ENCODE results near the gene ORAI1.

The ORAI1 gene

DNA sequence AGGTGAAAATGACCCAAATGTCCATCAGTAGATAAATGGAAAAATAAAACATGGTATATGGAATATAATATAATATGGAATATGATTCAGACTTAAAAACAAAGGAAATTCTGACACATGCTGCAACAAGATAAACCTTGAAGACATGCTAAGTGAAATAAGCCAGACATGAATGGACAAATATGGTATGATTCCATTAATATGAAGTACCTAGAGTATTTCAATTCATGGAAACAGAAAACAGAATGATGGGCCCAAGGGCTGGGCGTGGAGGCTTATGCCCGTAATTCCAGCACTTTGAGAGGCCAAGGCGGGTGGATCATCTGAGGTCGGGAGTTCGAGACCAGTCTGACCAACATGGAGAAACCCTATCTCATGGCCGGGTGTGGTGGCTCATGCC lies 22.7 kb upstream of the ORAI1 start:
- no peak for DNase-seq (ENCODE audit: extremely low spot score)
- ChIA-PET CTCF (no interaction called here), POLR2A (interaction anchor here (0.7 kb wide), 1 partner anchor 105 kb away, joined by 8 read pairs; no protein-coding TSS in a partner anchor)
- TF ChIP-seq CTCF (IDR thresholded peaks at IDR 0.05; ENCODE audit: control extremely low read depth, extremely low read depth, low read depth, missing control alignments): no peak

DNA sequence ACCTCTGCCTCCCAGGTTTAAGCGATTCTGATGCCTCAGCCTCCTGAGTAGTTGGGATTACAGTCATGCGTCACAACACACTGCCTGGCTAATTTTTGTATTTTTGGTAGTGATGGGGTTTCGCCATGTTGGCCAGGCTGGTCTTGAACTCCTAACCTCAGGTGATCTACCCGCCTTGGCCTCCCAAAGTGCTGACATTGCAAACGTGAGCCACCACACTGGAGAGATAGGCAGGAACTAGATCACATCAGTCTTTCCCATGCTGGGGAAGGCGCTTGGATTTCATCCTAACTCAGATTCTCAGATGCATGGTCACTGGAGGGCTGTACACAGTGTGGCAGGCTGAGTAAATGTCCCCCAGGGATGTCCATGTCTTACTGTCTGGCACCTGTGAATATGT lies 18.0 kb upstream of the ORAI1 start:
- no peak for TF ChIP-seq CTCF (IDR thresholded peaks at IDR 0.05; ENCODE audit: control extremely low read depth, extremely low read depth, low read depth, missing control alignments)
- no peak for DNase-seq (ENCODE audit: extremely low spot score)
- ChIA-PET CTCF (interaction anchor here (0.9 kb wide), 1 partner anchor 12 kb away, joined by 3 read pairs; no protein-coding TSS in a partner anchor), POLR2A (no interaction called here)

DNA sequence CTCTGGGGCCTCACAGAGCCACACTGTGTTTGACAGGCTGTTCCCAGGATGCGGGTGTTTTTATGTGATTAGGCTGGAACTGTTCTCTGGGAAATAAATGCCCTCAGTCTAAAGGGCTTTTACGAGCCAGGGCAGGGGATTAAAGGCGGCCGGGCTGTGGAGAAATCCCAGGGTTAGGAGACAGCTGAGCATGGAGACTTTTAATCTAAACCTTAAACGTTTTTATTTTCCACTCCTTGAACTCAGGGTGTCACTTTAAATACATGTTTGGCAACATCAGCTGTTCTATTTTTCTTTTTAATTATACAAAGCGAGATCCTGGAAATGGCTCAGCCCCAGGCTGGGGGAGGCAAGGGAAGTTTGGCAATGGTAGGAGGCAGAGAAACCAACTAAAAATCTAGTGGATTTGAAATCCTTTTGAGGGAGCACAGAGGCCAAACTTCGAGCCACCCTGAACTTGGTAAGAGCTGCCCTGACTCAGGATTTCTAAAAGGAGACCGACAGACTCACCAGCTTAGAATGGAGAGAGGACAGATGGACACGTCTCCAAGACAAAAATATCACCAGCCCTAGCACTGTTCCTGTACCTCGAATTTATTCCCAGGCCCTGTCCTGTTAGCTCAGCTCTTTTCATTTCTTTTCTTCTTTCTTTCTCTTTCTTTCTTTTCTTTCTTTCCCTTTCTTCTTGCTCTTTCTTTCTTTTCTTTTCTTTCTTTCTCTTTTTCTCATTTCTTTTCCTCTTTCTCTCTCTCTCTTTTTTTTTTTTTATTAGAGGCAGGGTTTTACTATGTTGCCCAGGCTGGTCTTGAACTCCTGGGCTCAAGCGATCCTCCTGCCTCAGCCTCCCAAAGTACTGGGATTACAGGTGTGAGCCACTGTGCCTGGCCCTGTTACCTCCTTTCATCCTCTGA lies 15.8 kb upstream of the ORAI1 start:
- POLR2A ChIA-PET: no interaction called here
- CTCF ChIA-PET: interaction anchor here (1.3 to 1.9 kb wide), 4 partner anchors 10 to 14 kb away, joined by 3 to 9 read pairs (median 4); no protein-coding TSS in a partner anchor
- TF ChIP-seq CTCF (IDR thresholded peaks at IDR 0.05; ENCODE audit: control extremely low read depth, extremely low read depth, low read depth, missing control alignments): no peak
- DNase-seq (ENCODE audit: extremely low spot score): no peak

- TF ChIP-seq CTCF (IDR thresholded peaks at IDR 0.05; ENCODE audit: control extremely low read depth, extremely low read depth, low read depth, missing control alignments): no peak
- no peak for DNase-seq (ENCODE audit: extremely low spot score)
- ChIA-PET POLR2A (no interaction called here), CTCF (interaction anchor here (1.0 to 1.9 kb wide), 4 partner anchors 9 to 49 kb away, joined by 3 to 9 read pairs (median 4); no protein-coding TSS in a partner anchor)
Measured at GRCh38 chr12:121611306-121611705, 15.0 kb upstream of the ORAI1 start.

- POLR2A ChIA-PET: interaction anchor here (0.7 kb wide), 1 partner anchor 83 kb away, joined by 5 read pairs; no protein-coding TSS in a partner anchor
- CTCF ChIA-PET: interaction anchor here (1.1 to 2.3 kb wide), 3 partner anchors 10 to 61 kb away, joined by 4 to 7 read pairs (median 4); no protein-coding TSS in a partner anchor
Measured at GRCh38 chr12:121613462-121613861, 12.9 kb upstream of the ORAI1 start.

More at GRCh38 chr12:121613462-121613861, 12.9 kb upstream of the ORAI1 start:
- no peak for DNase-seq (ENCODE audit: extremely low spot score)
- no peak for TF ChIP-seq CTCF (IDR thresholded peaks at IDR 0.05; ENCODE audit: control extremely low read depth, extremely low read depth, low read depth, missing control alignments)
